OCI-LY1 (cell line): ENCODE results near the gene SLC44A2.

ENCODE experiments used
- H2AFZ ChIP-seq: fragments of 200-600 bp; sonication (generic), shearing (Covaris generic); 2 replicates; pipeline ENCODE4 v1.6.0; 2014; ENCODE audit warnings: antibody characterized with exemption, mild to moderate bottlenecking, low read length
- H3F3A ChIP-seq: fragments of 200-600 bp; sonication (generic), shearing (Covaris generic); 2 replicates; pipeline ENCODE4 v1.6.0; 2014; ENCODE audit warnings: mild to moderate bottlenecking, antibody characterized with exemption, low read length, moderate library complexity; ENCODE audit not compliant: insufficient read depth
- H3K27ac ChIP-seq: fragments of 200-600 bp; sonication (generic); 2 replicates; pipeline ENCODE4 v1.5.1; 2014; ENCODE audit warnings: low read length, mixed run types, mild to moderate bottlenecking, low read depth; ENCODE audit not compliant: poor library complexity, severe bottlenecking
- H3K27me3 ChIP-seq: fragments of 200-600 bp; sonication (generic); 2 replicates; pipeline ENCODE4 v1.6.0; 2014; ENCODE audit warnings: antibody characterized with exemption, mild to moderate bottlenecking, low read length, moderate library complexity; ENCODE audit not compliant: insufficient read depth
- H3K36me3 ChIP-seq: fragments of 200-600 bp; sonication (generic); 2 replicates; pipeline ENCODE4 v1.6.1; 2014; ENCODE audit warnings: mild to moderate bottlenecking, antibody characterized with exemption, low read length, moderate library complexity, mixed read lengths; ENCODE audit not compliant: insufficient read depth
- H3K4me1 ChIP-seq: fragments of 200-600 bp; sonication (generic); 2 replicates; pipeline ENCODE4 v1.5.1; 2014; ENCODE audit warnings: mild to moderate bottlenecking, low read length, moderate library complexity; ENCODE audit not compliant: insufficient read depth, severe bottlenecking
- H3K4me2 ChIP-seq: fragments of 200-600 bp; sonication (generic), shearing (Covaris generic); 2 replicates; pipeline ENCODE4 v1.6.1; 2014; ENCODE audit warnings: low read length
- H3K4me3 ChIP-seq: fragments of 200-600 bp; sonication (generic); 2 replicates; pipeline ENCODE4 v1.5.1; 2014; ENCODE audit warnings: low read length, low read depth, mild to moderate bottlenecking, mixed read lengths; ENCODE audit not compliant: poor library complexity, severe bottlenecking
- H3K79me2 ChIP-seq: fragments of 200-600 bp; shearing (Covaris generic); 2 replicates; pipeline ENCODE4 v1.6.1; 2016; ENCODE audit warnings: mixed run types, low read length, mixed read lengths; ENCODE audit not compliant: insufficient read depth
- H3K9ac ChIP-seq: fragments of 200-600 bp; sonication (generic), shearing (Covaris generic); 2 replicates; pipeline ENCODE4 v1.6.1; 2014; ENCODE audit warnings: mild to moderate bottlenecking, low read length, mixed read lengths
- H3K9me2 ChIP-seq: fragments of 200-600 bp; sonication (generic), shearing (Covaris generic); 2 replicates; pipeline ENCODE4 v1.6.1; 2014; ENCODE audit warnings: low read depth, mild to moderate bottlenecking, low read length, mixed read lengths
- H3K9me3 ChIP-seq: fragments of 200-600 bp; shearing (Covaris generic); 2 replicates; pipeline ENCODE4 v1.6.1; 2014; ENCODE audit warnings: low read length, mixed read lengths
- H4K20me1 ChIP-seq: fragments of 200-600 bp; sonication (generic), shearing (Covaris generic); 2 replicates; pipeline ENCODE4 v1.6.0; 2016; ENCODE audit warnings: mild to moderate bottlenecking, low read length; ENCODE audit not compliant: insufficient read depth
- CTCF ChIP-seq: fragments of 200-600 bp; sonication (generic), shearing (Covaris generic); IDR thresholded peaks from 2 replicates; pipeline ENCODE4 v1.5.1; 2017; ENCODE audit warnings: mild to moderate bottlenecking, antibody characterized with exemption, low read length, moderate library complexity, mixed read lengths
- EZH2 ChIP-seq: fragments of 200-600 bp; sonication (generic), shearing (Covaris generic); IDR thresholded peaks from 2 replicates; pipeline ENCODE4 v1.8.0; 2017; ENCODE audit warnings: borderline replicate concordance, mixed run types, mild to moderate bottlenecking, antibody characterized with exemption, low read length, moderate library complexity, mixed read lengths

Gene SLC44A2

GRCh38 chr19:10625762-10626138 lies 397 bp downstream of the SLC44A2 start:
- Histone ChIP-seq H3F3A (no peaks in the 10 kb centered on the region), H3K4me1 (no peaks in the 10 kb centered on the region), H3K4me3 (no peak overlapping the region), H3K79me2 (peaks cover 3% of the 10 kb centered on the region; the same call in 1 of the 2 replicates), H3K27ac (no peak overlapping the region), H3K4me2 (no peak overlapping the region), H3K9me2 (no peaks in the 10 kb centered on the region), H3K36me3 (peaks cover 24% of the 10 kb centered on the region), H3K9me3 (no peaks in the 10 kb centered on the region), H3K9ac (no peak overlapping the region), H4K20me1 (no peaks in the 10 kb centered on the region), H3K27me3 (no peaks in the 10 kb centered on the region), H2AFZ (no peak overlapping the region)
- TF ChIP-seq CTCF (no peak), EZH2 (no peak)

GRCh38 chr19:10631874-10632273 lies 6.5 kb downstream of the SLC44A2 start:
- no peaks in the 10 kb centered on the region for H3F3A ChIP-seq
- no peak overlapping the region for H3K4me2 ChIP-seq
- H3K79me2 ChIP-seq = no peaks in the 10 kb centered on the region
- peaks cover 74% of the 10 kb centered on the region for H3K36me3 ChIP-seq
- no peaks in the 10 kb centered on the region for H4K20me1 ChIP-seq
- H3K4me1 ChIP-seq = no peaks in the 10 kb centered on the region
- no peak overlapping the region for H2AFZ ChIP-seq
- H3K9me3 ChIP-seq = no peaks in the 10 kb centered on the region
- TF ChIP-seq EZH2 = no peak
- TF ChIP-seq CTCF = no peak
- no peaks in the 10 kb centered on the region for H3K27me3 ChIP-seq
- H3K9ac ChIP-seq = no peak overlapping the region
- H3K27ac ChIP-seq = no peak overlapping the region
- H3K9me2 ChIP-seq = no peaks in the 10 kb centered on the region
- H3K4me3 ChIP-seq = no peak overlapping the region

- no peaks in the 10 kb centered on the region for H3K79me2 ChIP-seq
- H3K9me3 ChIP-seq = no peaks in the 10 kb centered on the region
- no peaks in the 10 kb centered on the region for H4K20me1 ChIP-seq
- H3K4me2 ChIP-seq = no peak overlapping the region
- no peaks in the 10 kb centered on the region for H3K4me1 ChIP-seq
- H3K27me3 ChIP-seq = no peaks in the 10 kb centered on the region
- no peak overlapping the region for H2AFZ ChIP-seq
- H3K9ac ChIP-seq = no peak overlapping the region
- no peak for TF ChIP-seq CTCF
- no peak for TF ChIP-seq EZH2
- peaks cover 79% of the 10 kb centered on the region for H3K36me3 ChIP-seq
- no peaks in the 10 kb centered on the region for H3F3A ChIP-seq
- no peaks in the 10 kb centered on the region for H3K9me2 ChIP-seq
- no peak overlapping the region for H3K4me3 ChIP-seq
- no peak overlapping the region for H3K27ac ChIP-seq
These were observed 9.1 kb downstream of the SLC44A2 start for GRCh38 chr19:10634430-10634829.
